ENCODE data around the gene TRMT2A.

Gene TRMT2A

GRCh38 chr22:20102203-20102780, 14.7 kb downstream of the TRMT2A start:
- intact Hi-C loops (cut with micrococcal nuclease) = no loop called here
- H3K36me3 Mint-ChIP-seq (ENCODE audit: low read depth) = peaks cover 100% of the 10 kb centered on the region
- no peak overlapping the region for H3K4me3 Mint-ChIP-seq
- H3K27me3 Mint-ChIP-seq = no peaks in the 10 kb centered on the region
- H3K4me1 Mint-ChIP-seq (ENCODE audit: low read depth) = peaks cover 5% of the 10 kb centered on the region
- H3K27ac Mint-ChIP-seq = no peak overlapping the region
- no peaks in the 10 kb centered on the region for H3K9me3 Mint-ChIP-seq

DNA sequence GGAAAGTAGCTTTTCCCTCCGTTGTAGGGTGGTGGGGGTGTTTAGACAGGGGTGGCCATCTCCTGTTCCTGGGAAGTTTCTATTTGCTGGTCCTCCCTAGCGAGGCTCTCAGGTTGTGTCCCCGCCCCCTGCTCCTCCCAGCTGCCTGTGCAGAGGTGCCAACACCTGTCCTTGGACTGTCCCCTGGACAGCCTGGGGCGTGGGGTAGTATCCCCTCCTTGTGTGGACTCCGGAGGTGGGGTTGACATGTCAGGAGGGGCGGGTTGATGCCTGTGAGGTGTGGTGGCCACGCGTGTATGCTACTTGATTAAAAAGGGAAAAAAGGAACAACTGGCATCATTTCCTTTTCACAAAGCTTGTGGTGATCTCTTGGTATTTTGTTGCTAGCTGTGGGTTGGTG, 15.4 kb downstream of the TRMT2A start:
- intact Hi-C loops (cut with micrococcal nuclease) = no loop called here
- Mint-ChIP-seq H3K36me3 (ENCODE audit: low read depth) (peaks cover 100% of the 10 kb centered on the region), H3K27ac (no peak overlapping the region), H3K4me3 (no peak overlapping the region), H3K9me3 (no peaks in the 10 kb centered on the region), H3K27me3 (no peaks in the 10 kb centered on the region), H3K4me1 (ENCODE audit: low read depth) (peaks cover 5% of the 10 kb centered on the region)

GRCh38 chr22:20099099-20099711, 17.8 kb downstream of the TRMT2A start:
- H3K36me3 Mint-ChIP-seq (ENCODE audit: low read depth) = peaks cover 100% of the 10 kb centered on the region
- no peaks in the 10 kb centered on the region for H3K27me3 Mint-ChIP-seq
- H3K27ac Mint-ChIP-seq = no peak overlapping the region
- H3K4me3 Mint-ChIP-seq = no peak overlapping the region
- intact Hi-C loops (cut with micrococcal nuclease) = no loop called here
- H3K4me1 Mint-ChIP-seq (ENCODE audit: low read depth) = peaks cover 5% of the 10 kb centered on the region
- H3K9me3 Mint-ChIP-seq = no peaks in the 10 kb centered on the region

- H3K36me3 Mint-ChIP-seq (ENCODE audit: low read depth) = peaks cover 100% of the 10 kb centered on the region
- intact Hi-C loops (cut with micrococcal nuclease) = no loop called here
- no peaks in the 10 kb centered on the region for H3K27me3 Mint-ChIP-seq
- H3K27ac Mint-ChIP-seq = no peak overlapping the region
- no peaks in the 10 kb centered on the region for H3K9me3 Mint-ChIP-seq
- peaks cover 4% of the 10 kb centered on the region for H3K4me1 Mint-ChIP-seq (ENCODE audit: low read depth)
- no peak overlapping the region for H3K4me3 Mint-ChIP-seq
Observed at GRCh38 chr22:20096574-20097420, 20.2 kb downstream of the TRMT2A start.

- intact Hi-C loops (cut with micrococcal nuclease) = no loop called here
- H3K27ac Mint-ChIP-seq = no peak overlapping the region
- no peak overlapping the region for H3K4me3 Mint-ChIP-seq
- H3K4me1 Mint-ChIP-seq (ENCODE audit: low read depth) = peaks cover 4% of the 10 kb centered on the region
- no peaks in the 10 kb centered on the region for H3K27me3 Mint-ChIP-seq
- H3K36me3 Mint-ChIP-seq (ENCODE audit: low read depth) = peaks cover 100% of the 10 kb centered on the region
- H3K9me3 Mint-ChIP-seq = no peaks in the 10 kb centered on the region
Observed at GRCh38 chr22:20095521-20095920, 21.5 kb downstream of the TRMT2A start.

GRCh38 chr22:20094197-20094807, 22.7 kb downstream of the TRMT2A start:
- no peak overlapping the region for H3K27ac Mint-ChIP-seq
- peaks cover 100% of the 10 kb centered on the region for H3K36me3 Mint-ChIP-seq (ENCODE audit: low read depth)
- H3K4me1 Mint-ChIP-seq (ENCODE audit: low read depth) = peaks cover 11% of the 10 kb centered on the region
- no peaks in the 10 kb centered on the region for H3K9me3 Mint-ChIP-seq
- no peak overlapping the region for H3K4me3 Mint-ChIP-seq
- no peaks in the 10 kb centered on the region for H3K27me3 Mint-ChIP-seq
- intact Hi-C loops (cut with micrococcal nuclease) = no loop called here

DNA sequence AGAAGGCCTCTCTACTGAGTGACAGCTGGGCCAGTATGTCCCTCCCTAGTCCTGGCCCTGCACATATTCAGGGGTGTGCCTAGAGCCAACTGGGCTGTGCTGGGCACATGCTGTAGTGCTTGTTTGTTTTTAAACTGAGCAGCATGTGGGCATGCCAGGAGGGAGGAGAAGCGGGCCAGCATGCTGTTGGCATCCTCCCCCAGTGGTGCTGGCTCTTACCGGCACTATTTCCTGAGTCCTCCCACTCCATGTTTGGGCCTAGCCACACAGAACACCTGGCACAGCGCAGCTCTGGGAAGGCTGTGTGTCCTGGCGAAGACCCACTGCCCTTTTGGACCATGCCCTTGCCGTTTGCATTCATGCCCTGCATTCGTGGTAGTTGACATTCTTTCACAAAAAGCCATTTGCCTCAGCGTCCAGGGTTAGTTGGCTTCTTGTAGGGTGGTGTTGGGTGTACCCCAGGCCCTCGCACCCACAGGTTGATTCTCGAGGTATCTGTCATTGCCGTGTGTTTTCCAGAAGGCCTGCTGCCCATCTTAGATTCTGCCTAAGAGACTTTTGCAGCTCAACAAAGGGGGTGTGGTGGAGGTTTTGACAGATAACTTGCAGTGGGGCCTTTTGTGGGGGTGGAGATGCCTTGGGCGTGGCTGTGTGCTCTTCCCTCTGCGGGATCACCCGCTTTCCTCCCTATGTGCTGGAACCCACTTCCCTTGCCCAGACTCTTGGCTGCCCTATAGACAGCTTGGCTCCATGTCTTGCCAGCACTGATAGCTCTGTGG, 23.4 kb downstream of the TRMT2A start:
- Mint-ChIP-seq H3K4me1 (ENCODE audit: low read depth) (peaks cover 11% of the 10 kb centered on the region), H3K4me3 (no peak overlapping the region), H3K27ac (no peak overlapping the region), H3K36me3 (ENCODE audit: low read depth) (peaks cover 100% of the 10 kb centered on the region), H3K9me3 (no peaks in the 10 kb centered on the region), H3K27me3 (no peaks in the 10 kb centered on the region)
- intact Hi-C loops (cut with micrococcal nuclease) = no loop called here

- H3K4me3 Mint-ChIP-seq = no peak overlapping the region
- intact Hi-C loops (cut with micrococcal nuclease) = no loop called here
- H3K4me1 Mint-ChIP-seq (ENCODE audit: low read depth) = peaks cover 11% of the 10 kb centered on the region
- H3K27me3 Mint-ChIP-seq = no peaks in the 10 kb centered on the region
- H3K27ac Mint-ChIP-seq = no peak overlapping the region
- H3K36me3 Mint-ChIP-seq (ENCODE audit: low read depth) = peaks cover 100% of the 10 kb centered on the region
- H3K9me3 Mint-ChIP-seq = no peaks in the 10 kb centered on the region
Observed at GRCh38 chr22:20092477-20092854, 24.6 kb downstream of the TRMT2A start.

- Mint-ChIP-seq H3K9me3 (no peaks in the 10 kb centered on the region), H3K4me3 (no peak overlapping the region), H3K36me3 (ENCODE audit: low read depth) (peaks cover 100% of the 10 kb centered on the region), H3K4me1 (ENCODE audit: low read depth) (peaks cover 11% of the 10 kb centered on the region), H3K27ac (no peak overlapping the region), H3K27me3 (no peaks in the 10 kb centered on the region)
- intact Hi-C loops (cut with micrococcal nuclease) = no loop called here
Observed at GRCh38 chr22:20091690-20092476, 25.1 kb downstream of the TRMT2A start.

DNA sequence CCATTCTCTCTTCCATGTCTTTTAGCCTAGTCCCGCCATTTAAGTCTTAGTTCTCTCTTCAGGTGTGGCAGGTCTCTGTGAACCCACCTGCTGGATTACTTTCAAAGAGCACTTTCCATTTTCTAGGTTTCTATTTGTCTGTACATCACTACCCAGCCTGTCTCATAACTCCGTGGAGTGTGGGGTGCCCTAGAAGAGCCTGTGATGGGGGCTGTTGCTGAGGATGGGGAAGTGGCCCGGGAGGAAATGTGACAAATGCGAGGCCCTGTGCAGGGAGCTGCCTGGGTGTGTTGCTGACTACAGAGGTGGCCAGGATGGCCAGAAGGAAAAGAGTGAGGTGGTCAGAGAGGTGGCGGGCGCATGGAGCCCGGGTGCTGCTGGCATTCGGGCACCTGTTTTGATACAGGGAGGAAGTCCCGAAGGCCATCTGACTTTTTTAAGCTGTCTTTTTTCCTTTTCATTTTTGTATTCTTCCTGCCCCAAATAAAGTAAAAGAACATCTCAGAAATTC, 26.2 kb downstream of the TRMT2A start:
- intact Hi-C loops (cut with micrococcal nuclease) = no loop called here
- no peaks in the 10 kb centered on the region for H3K9me3 Mint-ChIP-seq
- peaks cover 11% of the 10 kb centered on the region for H3K4me1 Mint-ChIP-seq (ENCODE audit: low read depth)
- H3K4me3 Mint-ChIP-seq = no peak overlapping the region
- peak overlapping the region; percentile 6 for H3K27ac Mint-ChIP-seq
- H3K36me3 Mint-ChIP-seq (ENCODE audit: low read depth) = peaks cover 100% of the 10 kb centered on the region
- H3K27me3 Mint-ChIP-seq = no peaks in the 10 kb centered on the region

- H3K27ac Mint-ChIP-seq = peak overlapping the region; percentile 6
- H3K9me3 Mint-ChIP-seq = no peaks in the 10 kb centered on the region
- H3K36me3 Mint-ChIP-seq (ENCODE audit: low read depth) = peaks cover 100% of the 10 kb centered on the region
- H3K27me3 Mint-ChIP-seq = no peaks in the 10 kb centered on the region
- H3K4me1 Mint-ChIP-seq (ENCODE audit: low read depth) = peaks cover 11% of the 10 kb centered on the region
- no peak overlapping the region for H3K4me3 Mint-ChIP-seq
- intact Hi-C loops (cut with micrococcal nuclease) = no loop called here
Observed at GRCh38 chr22:20089977-20090729, 26.9 kb downstream of the TRMT2A start.

DNA sequence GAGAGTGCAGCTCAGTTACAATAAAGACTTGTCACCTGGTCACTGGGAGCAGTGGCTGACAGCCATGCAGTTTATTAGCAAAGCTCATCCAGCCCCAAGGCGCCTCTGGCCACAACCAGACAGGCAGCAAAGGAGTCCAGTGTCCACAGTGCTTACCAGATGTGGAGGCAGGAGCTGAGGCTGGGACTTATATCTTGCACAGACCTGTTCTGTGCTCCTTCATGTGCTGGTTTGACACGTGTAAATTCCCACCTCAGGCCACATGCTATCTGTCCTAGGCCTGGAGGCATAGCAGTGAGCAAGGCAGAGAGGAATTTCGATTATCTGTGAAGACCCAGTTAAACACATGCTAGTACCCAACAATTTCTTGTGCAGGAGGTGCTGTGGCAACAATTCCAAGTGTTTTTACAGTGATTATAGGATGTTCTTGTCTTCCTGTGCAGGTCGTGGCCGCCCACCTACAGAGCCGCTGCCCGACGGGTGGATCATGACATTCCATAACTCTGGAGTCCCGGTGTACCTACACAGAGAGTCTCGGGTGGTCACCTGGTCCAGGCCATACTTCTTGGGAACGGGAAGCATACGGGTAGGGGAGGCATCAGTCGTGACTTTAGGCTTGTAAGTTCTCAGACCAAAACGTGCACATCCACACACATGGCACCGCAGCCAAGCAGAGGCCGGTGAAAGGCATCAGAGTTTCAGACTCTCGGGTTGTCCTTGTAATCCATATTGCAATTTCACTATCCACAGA, 27.6 kb downstream of the TRMT2A start:
- no peak overlapping the region for H3K27ac Mint-ChIP-seq
- no peaks in the 10 kb centered on the region for H3K9me3 Mint-ChIP-seq
- no peak overlapping the region for H3K4me3 Mint-ChIP-seq
- H3K36me3 Mint-ChIP-seq (ENCODE audit: low read depth) = peaks cover 95% of the 10 kb centered on the region
- H3K27me3 Mint-ChIP-seq = no peaks in the 10 kb centered on the region
- intact Hi-C loops (cut with micrococcal nuclease) = no loop called here
- H3K4me1 Mint-ChIP-seq (ENCODE audit: low read depth) = peaks cover 19% of the 10 kb centered on the region
